ENCODE measurements around the gene TFB1M. TPM values are rescaled to one million over a fixed set of nuclear protein-coding genes. Genes with fewer than 3 reads are reported as not detected.

The TFB1M gene
- total and polyA plus RNA-seq, 2 donors (not counting 3 experiments of a cell fraction or from before 2014, with no cell fraction given): 12.9 to 35.5 TPM

DNA sequence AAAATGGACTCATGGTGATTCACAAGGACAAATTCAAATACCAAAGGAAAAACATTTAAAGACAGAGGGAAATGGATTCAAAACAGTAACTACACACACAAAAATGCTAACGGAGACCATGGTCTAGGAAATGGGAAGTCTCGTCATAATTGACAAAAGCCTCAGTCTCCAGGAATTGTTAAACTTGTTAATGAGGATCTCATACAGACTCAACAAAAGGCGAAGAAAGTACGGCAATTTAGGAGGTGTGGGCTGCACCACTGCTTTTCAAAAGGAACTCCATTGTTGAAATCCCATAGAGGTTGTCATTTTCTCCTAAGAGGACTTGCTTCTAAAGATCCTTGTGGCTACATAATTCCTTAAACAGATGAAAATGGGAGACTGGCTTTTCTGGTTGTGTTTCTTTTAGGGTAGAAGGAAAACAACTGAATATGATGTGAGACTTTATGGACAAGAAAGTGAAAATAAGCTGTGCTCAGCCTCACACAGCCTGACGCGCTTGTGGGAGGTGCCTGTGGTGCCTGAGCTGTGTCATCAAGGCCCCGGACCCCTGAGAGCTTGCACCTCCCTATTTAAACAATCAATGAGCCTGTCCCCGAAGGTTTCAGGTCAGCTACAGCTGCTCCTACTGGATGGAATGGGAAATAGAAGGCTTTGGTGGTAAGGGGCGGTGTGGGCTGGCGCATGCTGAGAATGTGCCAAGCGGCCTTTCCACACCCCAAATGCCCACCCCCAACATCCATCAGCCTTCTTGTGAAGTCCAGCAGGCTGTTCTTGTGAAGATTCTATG, 53.0 kb downstream of the TFB1M start:
- Histone ChIP-seq H3K4me3 (replicated peaks in 1 of 3; ENCODE audit: insufficient read depth in 1 of 3, low read depth in 1 of 3, low read length in 3 of 3) (no peak overlapping the region), H4K20me1 (replicated peaks; ENCODE audit: control insufficient read depth, extremely low read depth, insufficient read depth, low read length) (no peaks in the 10 kb centered on the region), H2AFZ (ENCODE audit: low read depth, low read length) (no peak overlapping the region), H3K4me2 (ENCODE audit: insufficient read depth, low read length) (no peak overlapping the region), H3K9me3 (replicated peaks; ENCODE audit: control insufficient read depth, insufficient read depth, low read length) (no peaks in the 10 kb centered on the region), H3K27ac (ENCODE audit: insufficient read depth, low read depth, low read length) (no peak overlapping the region), H3K27me3 (ENCODE audit: control insufficient read depth in 2 of 2, insufficient read depth in 2 of 2, low read length in 2 of 2) (no peaks in the 10 kb centered on the region), H3K9me1 (replicated peaks; ENCODE audit: control insufficient read depth, extremely low read depth, insufficient read depth, low read length) (no peaks in the 10 kb centered on the region), H3K4me1 (ENCODE audit: control insufficient read depth, extremely low read depth, insufficient read depth, low read length) (peaks cover 7% of the 10 kb centered on the region), H3K9ac (replicated peaks; ENCODE audit: extremely low read depth, insufficient read depth, low read length) (no peak overlapping the region), H3K36me3 (ENCODE audit: control insufficient read depth in 2 of 2, extremely low read depth in 1 of 2, insufficient read depth in 2 of 2, low read length in 2 of 2) (peaks cover 9 to 26% of the 10 kb centered on the region in 2 experiments), H3K79me2 (ENCODE audit: control insufficient read depth, insufficient read depth, low read length) (peaks cover 5% of the 10 kb centered on the region)
- TF ChIP-seq POLR2A (IDR thresholded peaks at IDR 0.05; ENCODE audit: low read depth, low read length) (no peak), POLR2AphosphoS5 (IDR thresholded peaks at IDR 0.05; ENCODE audit: insufficient read depth, low read depth, low read length) (no peak), FOS (IDR thresholded peaks at IDR 0.05; ENCODE audit: borderline replicate concordance, insufficient read depth, low read length) (no peak), GATA2 (IDR thresholded peaks at IDR 0.05; ENCODE audit: insufficient read depth, insufficient read length, low read depth, low read length) (no peak), MYC (IDR thresholded peaks at IDR 0.05; ENCODE audit: low read depth, low read length) (no peak), JUN (IDR thresholded peaks at IDR 0.05; ENCODE audit: borderline replicate concordance, insufficient read depth, insufficient read length, low read depth) (no peak), EZH2 (IDR thresholded peaks at IDR 0.05; ENCODE audit: borderline replicate concordance, low read depth, low read length, severe bottlenecking) (no peak)
- TF ChIP-seq, protein P1, sequence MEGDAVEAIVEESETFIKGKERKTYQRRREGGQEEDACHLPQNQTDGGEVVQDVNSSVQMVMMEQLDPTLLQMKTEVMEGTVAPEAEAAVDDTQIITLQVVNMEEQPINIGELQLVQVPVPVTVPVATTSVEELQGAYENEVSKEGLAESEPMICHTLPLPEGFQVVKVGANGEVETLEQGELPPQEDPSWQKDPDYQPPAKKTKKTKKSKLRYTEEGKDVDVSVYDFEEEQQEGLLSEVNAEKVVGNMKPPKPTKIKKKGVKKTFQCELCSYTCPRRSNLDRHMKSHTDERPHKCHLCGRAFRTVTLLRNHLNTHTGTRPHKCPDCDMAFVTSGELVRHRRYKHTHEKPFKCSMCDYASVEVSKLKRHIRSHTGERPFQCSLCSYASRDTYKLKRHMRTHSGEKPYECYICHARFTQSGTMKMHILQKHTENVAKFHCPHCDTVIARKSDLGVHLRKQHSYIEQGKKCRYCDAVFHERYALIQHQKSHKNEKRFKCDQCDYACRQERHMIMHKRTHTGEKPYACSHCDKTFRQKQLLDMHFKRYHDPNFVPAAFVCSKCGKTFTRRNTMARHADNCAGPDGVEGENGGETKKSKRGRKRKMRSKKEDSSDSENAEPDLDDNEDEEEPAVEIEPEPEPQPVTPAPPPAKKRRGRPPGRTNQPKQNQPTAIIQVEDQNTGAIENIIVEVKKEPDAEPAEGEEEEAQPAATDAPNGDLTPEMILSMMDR (IDR thresholded peaks at IDR 0.05; ENCODE audit: extremely low read depth in 1 of 2, insufficient read depth in 1 of 2, low read depth in 1 of 2, low read length in 2 of 2): no peak
- ChIA-PET POLR2A (no interaction called here), CTCF (interaction anchor here (0.7 to 0.9 kb wide), 3 partner anchors 13 to 586 kb away, joined by 3 read pairs; no protein-coding TSS in a partner anchor)
- intact Hi-C loops (cut with micrococcal nuclease) (no loop called here), dilution Hi-C loops (cut with MboI; ENCODE audit: extremely low pct_ligation_motif_present, low sequenced_read_pairs) (no loop called here)
- FAIRE-seq (no peak), DNase-seq (ENCODE audit: low read depth, low spot score) (no peak)
- BruUV-seq (replicated peaks): no TSS peak

Data from endothelial cell of umbilical vein (primary cell).